Ovary (tissue), 9 donors: ENCODE data around the gene KDM2B. TPM values are rescaled to one million over a fixed set of nuclear protein-coding genes. Genes with fewer than 3 reads are reported as not detected.

ENCODE experiments used
- DNase-seq, 5 donors: peaks; one replicate each; pipeline ENCODE4 v3.0.0-alpha.2; 2019 to 2020
- H3K27ac ChIP-seq, 2 donors: fragments of 200-600 bp; one replicate each; pipeline versions ENCODE4 v1.5.1 to v1.8.0; 2019 to 2022
- H3K27me3 ChIP-seq: fragments of 200-600 bp; one replicate; pipeline ENCODE4 v1.8.0; 2022
- H3K36me3 ChIP-seq: fragments of 200-600 bp; sonication (generic); one replicate; pipeline ENCODE4 v1.5.1; 2019
- H3K4me1 ChIP-seq: one replicate; pipeline ENCODE4 v1.8.1; 2013; ENCODE audit warnings: mild to moderate bottlenecking, moderate library complexity; ENCODE audit not compliant: insufficient read depth
- H3K4me3 ChIP-seq: fragments of 200-600 bp; sonication (generic); one replicate; pipeline ENCODE4 v1.5.1; 2017
- H3K9me3 ChIP-seq, 2 donors: fragments of 200-600 bp in 1 of 2; sonication (generic) in 1 of 2; one replicate each; pipeline versions ENCODE4 v1.5.1 to v1.8.1; 2013 to 2019; ENCODE audit warnings: mild to moderate bottlenecking in 1 of 2, moderate library complexity in 1 of 2
- EP300 ChIP-seq: sonication (generic); formaldehyde crosslinking; IDR thresholded peaks from one replicate; pipeline ENCODE4 v1.6.1; 2017; ENCODE audit warnings: antibody characterized with exemption
- POLR2A ChIP-seq: fragments of 450-650 bp; IDR thresholded peaks from one replicate; pipeline ENCODE4 v1.6.1; 2017; ENCODE audit warnings: antibody characterized with exemption, mild to moderate bottlenecking, moderate library complexity
- WGBS, 3 donors: extraction: QIAGEN DNeasy Blood & Tissue Kit in 1 of 3; methylation state at CpG; one replicate each; pipeline versions ENCODE4 v1.1.5 to v1.1.7; 2013 to 2017; 5-methylcytosine and 5-hydroxymethylcytosine counted together
- intact Hi-C, 4 donors: fragments of 100-400 bp; cut with DNase I; formaldehyde crosslinking; loops; one replicate each; pipeline versions ENCODE4 v1.11.0 to v1.15.1; 2022 to 2023
- polyA plus RNA-seq, 2 donors: library from polyadenylated mRNA; stranded (reverse); fragments of 200-250 nt in 1 of 2; fragments of 350-450 nt in 1 of 2; fragmentation: Illumina TruSeq in 1 of 2; extraction: RNeasy Lipid Tissue Mini Kit (QIAGEN cat#74804) in 1 of 2; gene quantifications; one replicate each; pipeline ENCODE4 v1.2.3, GENCODE V29; 2013 to 2014
- total RNA-seq, 7 donors: library from RNA; depleted of rRNA in 2 of 7; stranded (reverse); fragments of >200 nt in 2 of 7; fragmentation: NEBNext Ultra II Directional in 3 of 7; extraction: Animal tissue kit (Norgen Biotek cat#: 25700) in 3 of 7; gene quantifications; one replicate each; pipeline versions ENCODE4 v1.1.0 to v1.2.4, GENCODE V29; 2016 to 2023
- TF ChIP-seq, protein P1 (sequence below), 3 donors: fragments of 450-650 bp in 2 of 3; fragments of 200-600 bp in 1 of 3; IDR thresholded peaks; one replicate each; pipeline versions ENCODE4 v1.5.1 to v1.8.0; 2016 to 2022; ENCODE audit warnings: antibody characterized with exemption in 3 of 3, mild to moderate bottlenecking in 1 of 3
- donor health status: DM: no; HTN: no; CAD: no; lungs with moderate emphysema.
- donor health status: DM: no; HTN: no; CAD: no.
- donor health status: Bipolar disorder and iron deficiency.
- donor health status: DM: yes; HTN: yes; CAD: no.
- donor health status: DM: no; HTN: no; CAD: no.
- donor health status: DM: yes; HTN: yes; CAD: no.

KDM2B gene
- total and polyA plus RNA-seq, 9 donors: 13.2 to 33.6 (median 23.4) TPM

DNA sequence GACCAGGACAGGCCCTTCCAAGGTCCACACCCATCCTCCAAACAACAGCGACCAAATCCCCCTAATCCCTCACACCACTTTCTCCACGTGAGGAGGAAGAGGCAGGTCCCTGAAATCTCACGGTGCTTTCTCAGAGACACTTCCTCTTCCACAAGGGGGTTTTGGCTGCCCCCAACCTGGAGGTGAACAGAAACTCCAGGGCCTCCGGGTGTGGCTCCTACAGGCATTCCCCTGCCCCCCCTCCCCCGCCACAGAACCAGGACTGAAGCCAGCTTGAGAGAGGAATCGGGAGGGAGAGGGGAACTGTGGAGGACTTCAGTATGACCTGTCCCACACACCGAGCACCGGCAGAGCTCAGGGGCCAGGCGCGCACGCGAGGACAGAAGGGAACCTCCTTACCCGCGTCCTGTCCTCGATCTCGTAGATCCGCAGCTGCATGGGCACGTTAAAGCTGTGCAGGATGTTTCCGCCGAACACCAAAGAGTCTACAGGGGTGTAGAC, 60.2 kb downstream of the KDM2B start:
- no peak overlapping the region for H3K4me3 ChIP-seq
- intact Hi-C loops: no loop called here
- H3K36me3 ChIP-seq: no peaks in the 10 kb centered on the region
- no peaks in the 10 kb centered on the region for H3K4me1 ChIP-seq
- 53 to 60% (median 56%) methylated on average over 20 of the region's 20 CpGs for WGBS, 3 donors
- H3K9me3 ChIP-seq: no peaks in the 10 kb centered on the region
- TF ChIP-seq POLR2A (no peak), EP300 (no peak)
- TF ChIP-seq, protein P1, sequence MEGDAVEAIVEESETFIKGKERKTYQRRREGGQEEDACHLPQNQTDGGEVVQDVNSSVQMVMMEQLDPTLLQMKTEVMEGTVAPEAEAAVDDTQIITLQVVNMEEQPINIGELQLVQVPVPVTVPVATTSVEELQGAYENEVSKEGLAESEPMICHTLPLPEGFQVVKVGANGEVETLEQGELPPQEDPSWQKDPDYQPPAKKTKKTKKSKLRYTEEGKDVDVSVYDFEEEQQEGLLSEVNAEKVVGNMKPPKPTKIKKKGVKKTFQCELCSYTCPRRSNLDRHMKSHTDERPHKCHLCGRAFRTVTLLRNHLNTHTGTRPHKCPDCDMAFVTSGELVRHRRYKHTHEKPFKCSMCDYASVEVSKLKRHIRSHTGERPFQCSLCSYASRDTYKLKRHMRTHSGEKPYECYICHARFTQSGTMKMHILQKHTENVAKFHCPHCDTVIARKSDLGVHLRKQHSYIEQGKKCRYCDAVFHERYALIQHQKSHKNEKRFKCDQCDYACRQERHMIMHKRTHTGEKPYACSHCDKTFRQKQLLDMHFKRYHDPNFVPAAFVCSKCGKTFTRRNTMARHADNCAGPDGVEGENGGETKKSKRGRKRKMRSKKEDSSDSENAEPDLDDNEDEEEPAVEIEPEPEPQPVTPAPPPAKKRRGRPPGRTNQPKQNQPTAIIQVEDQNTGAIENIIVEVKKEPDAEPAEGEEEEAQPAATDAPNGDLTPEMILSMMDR (IDR thresholded peaks at IDR 0.05): no peak
- no peaks in the 10 kb centered on the region for H3K27me3 ChIP-seq
- H3K27ac ChIP-seq: no peak overlapping the region
- DNase-seq: no peak

- no peaks in the 10 kb centered on the region for H3K9me3 ChIP-seq
- no peak for DNase-seq
- intact Hi-C loops: no loop called here
- no peaks in the 10 kb centered on the region for H3K36me3 ChIP-seq
- TF ChIP-seq EP300: no peak
- no peak for TF ChIP-seq POLR2A
- TF ChIP-seq, protein P1 (IDR thresholded peaks at IDR 0.05): no peak
- H3K27me3 ChIP-seq: no peaks in the 10 kb centered on the region
- no peaks in the 10 kb centered on the region for H3K4me1 ChIP-seq
- no peak overlapping the region for H3K4me3 ChIP-seq
- no peak overlapping the region for H3K27ac ChIP-seq
- WGBS, 3 donors: 90 to 93% (median 92%) methylated on average over 13 of the region's 13 CpGs
Measured at GRCh38 chr12:121520119-121520518, 60.7 kb downstream of the KDM2B start.

- intact Hi-C loops: no loop called here
- DNase-seq: no peak
Measured at GRCh38 chr12:121519227-121519626, 61.6 kb downstream of the KDM2B start.

GRCh38 chr12:121518656-121519055, 62.2 kb downstream of the KDM2B start:
- no peaks in the 10 kb centered on the region for H3K9me3 ChIP-seq
- no peaks in the 10 kb centered on the region for H3K36me3 ChIP-seq
- TF ChIP-seq, protein P1 (IDR thresholded peaks at IDR 0.05): no peak
- TF ChIP-seq EP300 (no peak), POLR2A (no peak)
- WGBS, 3 donors: 78 to 86% (median 82%) methylated on average over 10 of the region's 10 CpGs
- no peak overlapping the region for H3K4me3 ChIP-seq
- intact Hi-C loops: no loop called here
- H3K27ac ChIP-seq: no peak overlapping the region
- no peak for DNase-seq
- no peaks in the 10 kb centered on the region for H3K27me3 ChIP-seq
- no peaks in the 10 kb centered on the region for H3K4me1 ChIP-seq

More at GRCh38 chr12:121519227-121519626, 61.6 kb downstream of the KDM2B start:
- no peaks in the 10 kb centered on the region for H3K9me3 ChIP-seq
- H3K27me3 ChIP-seq: no peaks in the 10 kb centered on the region
- H3K4me3 ChIP-seq: no peak overlapping the region
- no peak overlapping the region for H3K27ac ChIP-seq
- no peaks in the 10 kb centered on the region for H3K4me1 ChIP-seq
- TF ChIP-seq EP300 (no peak), POLR2A (no peak)
- TF ChIP-seq, protein P1 (IDR thresholded peaks at IDR 0.05): no peak
- H3K36me3 ChIP-seq: no peaks in the 10 kb centered on the region
